Activated gamma-delta T cell treated with Interleukin-2 at 50 U/mL for 16 hours (primary cell): ENCODE results near the gene STOX2.

Experiments used
- DNase-seq: peaks from one replicate; pipeline ENCODE4 v3.0.0-alpha.2; 2020

The STOX2 gene, protein sequence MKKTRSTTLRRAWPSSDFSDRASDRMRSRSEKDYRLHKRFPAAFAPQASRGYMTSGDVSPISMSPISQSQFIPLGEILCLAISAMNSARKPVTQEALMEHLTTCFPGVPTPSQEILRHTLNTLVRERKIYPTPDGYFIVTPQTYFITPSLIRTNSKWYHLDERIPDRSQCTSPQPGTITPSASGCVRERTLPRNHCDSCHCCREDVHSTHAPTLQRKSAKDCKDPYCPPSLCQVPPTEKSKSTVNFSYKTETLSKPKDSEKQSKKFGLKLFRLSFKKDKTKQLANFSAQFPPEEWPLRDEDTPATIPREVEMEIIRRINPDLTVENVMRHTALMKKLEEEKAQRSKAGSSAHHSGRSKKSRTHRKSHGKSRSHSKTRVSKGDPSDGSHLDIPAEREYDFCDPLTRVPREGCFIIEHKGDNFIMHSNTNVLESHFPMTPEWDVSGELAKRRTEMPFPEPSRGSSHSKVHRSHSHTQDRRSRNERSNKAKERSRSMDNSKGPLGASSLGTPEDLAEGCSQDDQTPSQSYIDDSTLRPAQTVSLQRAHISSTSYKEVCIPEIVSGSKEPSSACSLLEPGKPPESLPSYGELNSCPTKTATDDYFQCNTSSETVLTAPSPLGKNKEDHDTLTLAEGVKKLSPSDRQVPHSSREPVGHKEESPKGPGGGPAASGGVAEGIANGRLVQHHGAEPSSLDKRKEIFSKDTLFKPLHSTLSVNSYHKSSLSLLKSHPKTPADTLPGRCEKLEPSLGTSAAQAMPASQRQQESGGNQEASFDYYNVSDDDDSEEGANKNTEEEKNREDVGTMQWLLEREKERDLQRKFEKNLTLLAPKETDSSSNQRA (N-terminal part only)

DNA sequence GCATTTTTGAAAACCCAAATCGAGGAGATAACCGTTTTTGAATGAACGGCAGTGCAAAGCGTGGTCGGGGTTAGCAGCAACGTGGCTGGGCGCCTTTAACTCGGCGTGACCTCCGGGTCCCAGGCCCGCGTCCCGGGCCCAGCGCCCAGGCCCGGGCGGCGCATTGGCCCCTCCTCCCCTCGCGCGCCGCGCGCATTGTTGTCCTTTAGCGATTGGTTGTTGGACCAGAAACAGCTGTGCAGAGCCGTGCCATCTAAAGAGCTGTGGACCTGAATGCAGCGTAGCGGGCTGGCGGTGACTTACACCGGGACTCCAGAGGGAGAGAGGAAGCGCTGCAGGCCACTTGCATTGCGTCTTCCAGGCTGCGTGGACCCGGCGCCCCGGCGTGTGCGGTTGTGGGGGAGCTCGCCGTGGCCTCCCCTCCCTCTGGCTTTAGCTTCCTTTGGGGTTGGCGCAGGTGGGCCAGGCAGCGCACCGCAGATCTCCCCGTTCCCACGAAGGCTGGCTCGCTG, at the start of gene STOX2:
Gene STOX2 (plus strand): TSS at position 227 of the 512 bp plus-strand sequence. CDS start 1,484 bp downstream, outside the sequence.
- DNase-seq: no peak

DNA sequence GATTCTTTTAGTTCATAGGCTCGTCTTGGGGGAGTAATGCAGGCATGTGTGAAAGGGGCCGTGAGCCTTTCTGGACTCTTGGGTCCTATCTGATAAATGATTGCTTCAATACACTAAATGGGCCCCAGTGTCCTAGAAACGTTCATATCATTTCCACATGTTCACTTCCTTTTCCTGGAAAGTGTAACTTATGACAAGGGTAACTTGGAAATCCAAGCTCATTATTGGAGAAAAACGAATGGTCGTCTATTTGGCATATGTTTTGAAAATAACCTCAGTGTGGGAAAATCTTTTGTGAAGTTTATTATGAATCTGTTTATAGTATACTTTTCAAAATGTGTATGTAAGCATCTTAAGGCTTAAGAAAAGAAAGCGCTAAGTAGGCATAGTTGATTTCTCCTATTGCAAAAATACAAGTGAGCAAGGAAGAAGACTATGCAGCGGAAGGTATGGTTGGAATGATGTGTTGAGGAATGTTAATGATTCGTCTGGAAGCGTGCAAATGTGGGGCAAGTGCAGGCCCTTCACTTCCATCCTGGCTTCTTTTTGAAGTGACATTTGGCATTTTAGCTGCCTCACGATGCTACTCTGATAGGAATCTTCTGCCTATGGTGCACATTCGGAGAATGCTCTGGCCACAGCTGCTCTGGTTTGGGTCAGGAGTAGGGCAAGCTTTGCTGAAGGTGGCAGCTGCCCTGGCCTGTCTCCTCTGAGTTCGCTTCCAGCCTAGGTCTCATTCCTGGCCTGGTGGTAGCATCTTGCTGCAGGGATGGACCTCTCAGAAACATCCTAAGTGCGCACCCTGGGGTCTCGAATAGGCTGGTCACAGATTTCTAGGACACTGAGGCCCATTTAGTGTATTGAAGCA, 49.5 kb upstream of the STOX2 start:
- no peak for DNase-seq

DNA sequence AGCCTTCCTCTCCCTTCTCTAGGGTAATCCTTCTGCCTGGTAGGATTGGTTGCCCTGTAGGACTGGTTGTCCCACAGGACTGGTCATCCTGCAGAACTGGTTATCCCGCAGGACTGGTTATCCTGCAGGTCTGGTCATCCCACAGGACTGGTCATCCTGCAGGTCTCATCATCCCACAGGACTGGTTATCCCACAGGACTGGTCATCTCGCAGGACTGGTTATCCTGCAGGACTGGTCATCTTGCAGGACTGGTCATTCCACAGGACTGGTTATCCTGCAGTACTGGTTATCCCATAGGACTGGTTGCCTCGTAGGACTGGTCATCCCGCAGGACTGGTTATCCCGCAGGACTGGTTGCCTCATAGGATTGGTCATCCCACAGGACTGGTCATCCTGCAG, 48.1 kb upstream of the STOX2 start:
- DNase-seq: no peak

DNA sequence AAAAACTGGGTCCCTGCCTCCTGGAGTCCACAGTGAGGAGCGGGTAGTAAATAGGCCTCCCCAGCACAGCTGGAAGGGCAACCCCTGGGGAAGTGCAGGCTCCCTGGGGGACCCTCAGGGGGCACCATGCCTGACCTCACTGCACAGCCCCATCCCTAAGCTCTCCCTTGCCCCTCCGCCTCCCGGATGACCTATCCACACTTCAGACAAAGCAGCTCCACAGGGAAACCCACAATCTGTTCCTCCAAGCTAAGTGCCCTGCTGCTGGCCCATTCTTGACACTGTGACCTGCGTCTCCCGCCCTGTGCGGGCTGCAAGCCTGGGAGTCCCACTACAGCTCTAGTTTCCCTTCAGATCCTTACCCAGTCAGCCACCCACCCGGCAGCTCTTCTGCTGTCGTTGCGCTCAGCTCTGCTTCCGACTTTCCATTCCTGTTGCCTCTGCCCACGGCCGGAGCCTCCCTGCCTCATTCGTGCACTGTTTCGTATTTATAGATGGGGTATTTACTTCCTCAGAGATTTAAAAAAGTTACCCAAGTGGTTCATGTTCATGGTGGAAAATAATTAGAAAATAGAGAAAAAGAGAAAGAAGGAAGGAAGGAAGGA, 47.0 kb upstream of the STOX2 start:
- no peak for DNase-seq

DNA sequence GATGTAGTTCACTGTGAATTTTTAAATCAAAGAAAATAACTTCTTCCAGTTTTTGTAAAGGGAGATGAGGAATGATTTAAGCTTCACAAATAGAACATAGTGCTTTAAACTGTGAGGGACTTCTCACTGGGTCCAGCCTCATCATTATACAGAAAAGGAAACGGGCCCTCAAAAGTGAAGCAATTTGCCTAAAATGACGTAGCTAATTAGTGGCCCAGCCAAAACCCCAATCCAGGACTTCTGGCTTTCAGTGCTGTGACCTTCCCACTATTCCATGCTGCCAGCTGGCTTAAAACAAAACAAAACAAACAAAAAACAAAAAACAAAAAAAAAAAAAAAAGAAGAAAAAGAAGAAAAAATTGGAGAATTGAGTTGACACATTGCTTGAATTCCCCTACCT, 45.0 kb upstream of the STOX2 start:
- DNase-seq: no peak

DNA sequence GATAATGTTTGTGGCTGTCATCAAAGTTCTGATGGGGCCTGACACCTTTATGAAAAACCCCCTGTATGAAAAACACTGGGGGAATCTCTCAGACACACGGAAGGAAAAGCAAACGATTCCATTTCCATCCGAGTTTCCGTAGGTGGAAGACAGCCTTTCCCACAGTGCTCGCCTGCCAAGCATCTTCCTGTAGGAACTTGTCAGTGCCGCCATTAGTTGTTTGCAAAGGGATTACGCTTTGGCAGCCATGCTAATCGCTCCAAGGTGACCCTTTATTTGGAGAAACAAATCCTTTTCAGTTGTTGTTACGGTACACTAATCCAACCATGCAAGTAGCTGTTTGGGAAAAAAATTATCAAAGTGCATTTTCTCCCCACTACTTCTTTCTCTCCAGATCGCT, 44.4 kb upstream of the STOX2 start:
- no peak for DNase-seq

DNA sequence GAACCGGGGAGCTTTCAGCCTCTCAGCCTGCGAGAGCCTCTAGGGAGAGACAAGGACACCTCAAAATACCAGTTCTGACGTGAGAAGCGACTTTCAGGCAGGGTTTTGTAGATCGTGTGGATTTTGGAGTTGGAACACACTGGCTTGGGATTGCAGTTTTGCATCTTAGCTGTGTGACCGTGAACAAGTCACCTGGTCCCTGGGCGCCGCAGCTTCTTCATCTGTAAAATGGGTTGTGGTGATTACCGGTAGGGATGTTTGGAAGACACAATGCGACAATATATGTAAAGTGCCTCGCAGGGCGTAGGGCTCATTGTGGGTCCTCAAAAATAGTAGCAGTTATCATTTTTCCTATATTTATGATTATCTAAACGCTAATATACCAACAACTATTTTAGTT, 43.7 kb upstream of the STOX2 start:
- no peak for DNase-seq

DNA sequence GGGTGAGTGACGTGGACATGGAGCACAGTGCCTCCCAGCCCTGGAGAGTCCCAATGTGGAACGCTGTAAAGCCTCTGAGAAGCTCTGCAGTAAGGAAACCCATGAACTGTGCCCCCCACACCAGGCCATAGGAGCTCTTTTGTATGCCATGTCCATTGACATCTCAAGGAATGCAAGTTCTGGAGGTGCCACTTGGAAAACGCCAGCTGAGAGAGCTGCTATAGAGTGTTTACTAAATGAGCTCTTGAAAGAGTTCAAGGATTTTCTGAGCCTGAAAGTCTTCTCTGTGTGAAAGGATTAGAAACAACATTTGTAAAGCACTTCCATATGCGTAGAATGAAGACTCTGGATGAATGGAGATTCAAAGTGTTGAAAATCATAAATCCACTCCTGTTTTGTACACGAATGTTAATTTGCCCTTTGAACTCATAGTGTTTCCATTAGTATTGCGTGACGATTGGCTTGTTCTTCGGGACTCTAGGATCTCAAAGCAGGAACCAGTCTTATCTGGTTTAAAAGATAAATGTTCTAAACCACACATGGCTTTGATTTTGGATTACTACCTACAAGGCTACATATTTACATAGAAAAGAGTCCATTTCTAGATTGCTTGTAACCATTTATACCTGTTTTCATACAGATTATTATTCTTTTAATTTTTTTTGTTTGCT, 41.8 kb upstream of the STOX2 start:
- DNase-seq: no peak

DNA sequence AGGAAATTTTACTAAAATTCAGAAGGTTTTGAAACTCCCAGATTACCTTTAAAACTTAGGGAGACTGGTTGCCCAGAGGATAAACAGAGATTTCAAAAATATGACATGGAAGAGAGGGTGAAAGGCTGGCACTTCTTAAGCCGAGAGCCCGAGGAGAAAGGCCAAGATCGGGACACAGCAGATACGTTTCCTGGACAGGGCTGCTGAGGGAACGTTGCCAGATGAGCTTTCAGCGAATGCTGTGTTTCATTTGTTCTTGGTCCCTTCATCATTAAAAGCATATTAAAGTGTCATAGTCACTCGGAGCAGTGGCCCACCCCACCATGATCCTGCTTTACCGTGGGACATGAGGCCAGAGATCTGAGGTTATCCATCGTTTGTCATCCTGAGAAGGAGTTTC, 37.9 kb upstream of the STOX2 start:
- no peak for DNase-seq

DNA sequence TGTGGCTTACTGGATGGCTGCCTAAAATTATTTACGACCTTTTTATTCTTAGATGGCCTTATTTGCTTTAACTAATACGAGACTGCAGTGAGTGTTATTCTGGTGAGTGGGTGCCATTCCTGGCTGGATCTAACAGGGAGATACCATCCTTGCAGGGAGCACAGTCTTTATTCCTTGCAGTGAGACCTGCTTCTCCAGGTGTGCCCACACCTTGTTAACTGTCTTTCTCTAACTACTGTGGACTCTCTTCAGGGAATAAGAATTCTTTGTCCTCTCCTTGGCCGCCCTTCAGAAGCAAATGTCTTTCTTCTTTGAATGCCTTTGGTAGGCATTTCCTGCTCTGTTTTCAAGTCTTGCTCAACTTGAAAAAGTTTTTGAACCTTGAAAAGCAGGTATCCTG, 34.1 kb upstream of the STOX2 start:
- DNase-seq: no peak

DNA sequence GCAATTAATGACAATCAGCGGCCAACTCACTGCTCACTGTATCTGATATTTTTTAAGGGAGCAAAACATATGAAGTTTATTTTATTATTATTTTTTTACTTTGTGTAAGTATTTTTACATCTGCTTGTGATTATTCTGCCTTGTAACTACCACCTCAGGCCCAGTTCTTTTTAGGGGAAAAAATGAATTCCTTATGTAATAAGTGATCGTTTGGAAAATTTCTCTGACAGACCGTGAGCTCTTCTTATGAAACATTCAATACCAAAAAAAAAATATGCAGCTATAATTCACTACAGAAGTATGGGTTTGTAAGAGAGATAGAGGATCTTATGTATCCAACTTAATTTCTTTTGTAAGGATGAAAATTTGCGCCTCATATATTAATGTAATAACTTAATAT, 33.5 kb upstream of the STOX2 start:
- no peak for DNase-seq

DNA sequence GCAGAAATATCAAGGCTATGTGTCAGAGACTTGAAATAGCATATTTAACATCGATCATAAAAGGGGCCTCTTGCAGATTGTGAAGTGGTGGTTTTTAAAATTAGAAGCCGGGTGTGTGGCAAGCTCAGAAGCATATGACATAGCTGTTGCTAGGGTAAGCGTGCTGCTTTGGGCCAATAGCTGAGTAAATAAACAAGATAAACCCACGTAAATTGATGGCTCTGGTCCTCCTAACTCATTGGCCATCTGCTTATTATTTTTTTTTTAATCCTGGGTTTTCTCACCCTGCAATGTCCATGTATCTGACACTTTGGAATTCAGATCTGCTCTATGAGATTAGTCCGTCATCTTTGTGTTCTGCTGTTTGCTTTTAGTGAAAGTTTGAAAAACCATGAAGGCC, 32.6 kb upstream of the STOX2 start:
- DNase-seq: no peak

DNA sequence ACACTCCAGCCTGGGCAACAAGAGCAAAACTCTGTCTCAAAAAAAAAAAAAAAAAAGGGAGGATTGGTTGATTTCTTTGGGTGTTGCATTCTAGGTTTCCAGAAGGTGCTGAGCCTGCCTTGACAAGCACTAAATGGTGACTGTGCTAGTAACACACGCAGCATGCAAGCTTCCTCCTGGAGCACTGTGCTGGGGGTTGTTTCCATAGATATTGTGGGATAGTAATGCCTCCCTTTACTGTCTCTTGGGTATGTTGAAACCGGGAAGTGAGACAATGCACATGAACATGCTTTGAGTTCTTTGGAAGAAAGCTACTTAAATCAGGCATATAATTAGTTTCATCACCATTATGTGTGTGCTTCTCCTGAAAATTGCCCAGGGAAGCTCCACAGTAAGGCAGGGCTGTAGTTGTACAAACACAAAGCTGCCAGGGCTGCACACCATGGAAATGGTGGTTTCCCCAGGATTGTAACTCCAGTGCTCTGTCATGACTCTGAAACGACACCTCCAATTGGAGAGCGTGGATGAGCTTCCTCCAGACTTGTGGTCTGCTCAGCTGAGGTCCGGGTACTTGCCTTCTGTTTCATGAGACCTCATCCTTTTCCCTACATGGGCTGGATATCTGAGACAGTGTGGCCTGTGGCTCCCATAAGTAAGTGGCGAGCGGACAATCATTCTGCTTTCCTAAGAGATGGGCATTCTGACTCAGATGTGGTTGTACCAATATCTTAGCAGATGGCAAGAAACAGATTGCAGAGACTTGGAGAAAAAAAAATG, 31.5 kb upstream of the STOX2 start:
- DNase-seq: no peak

DNA sequence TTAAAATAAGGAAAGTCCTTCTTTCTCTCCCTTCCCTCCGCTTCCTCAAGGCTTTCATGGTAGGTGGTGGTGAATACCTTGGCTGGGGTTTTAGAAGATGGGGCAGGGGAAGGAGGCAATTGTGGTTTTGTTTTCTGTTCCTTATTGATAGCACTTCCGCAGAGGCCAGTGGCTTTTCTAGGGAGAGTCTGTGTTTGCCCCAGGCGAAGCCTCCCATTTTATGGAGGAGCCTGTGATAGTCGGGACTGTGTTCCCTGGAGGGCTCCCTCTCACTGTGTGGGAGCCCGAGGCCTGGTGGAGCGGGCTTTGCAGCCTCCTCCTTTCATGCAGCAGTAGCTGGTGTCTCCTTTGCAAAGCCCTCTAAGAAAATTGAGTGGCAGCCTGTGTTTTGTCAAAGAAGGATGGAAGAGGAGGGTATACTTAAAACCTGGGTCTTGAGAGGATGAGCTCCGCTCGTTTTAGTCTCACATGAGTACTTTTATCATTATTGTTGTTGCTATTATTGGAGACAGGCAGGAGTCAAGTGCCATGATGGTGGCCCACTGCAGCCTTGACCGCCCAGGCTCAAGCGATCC, 29.8 kb upstream of the STOX2 start:
- no peak for DNase-seq

DNA sequence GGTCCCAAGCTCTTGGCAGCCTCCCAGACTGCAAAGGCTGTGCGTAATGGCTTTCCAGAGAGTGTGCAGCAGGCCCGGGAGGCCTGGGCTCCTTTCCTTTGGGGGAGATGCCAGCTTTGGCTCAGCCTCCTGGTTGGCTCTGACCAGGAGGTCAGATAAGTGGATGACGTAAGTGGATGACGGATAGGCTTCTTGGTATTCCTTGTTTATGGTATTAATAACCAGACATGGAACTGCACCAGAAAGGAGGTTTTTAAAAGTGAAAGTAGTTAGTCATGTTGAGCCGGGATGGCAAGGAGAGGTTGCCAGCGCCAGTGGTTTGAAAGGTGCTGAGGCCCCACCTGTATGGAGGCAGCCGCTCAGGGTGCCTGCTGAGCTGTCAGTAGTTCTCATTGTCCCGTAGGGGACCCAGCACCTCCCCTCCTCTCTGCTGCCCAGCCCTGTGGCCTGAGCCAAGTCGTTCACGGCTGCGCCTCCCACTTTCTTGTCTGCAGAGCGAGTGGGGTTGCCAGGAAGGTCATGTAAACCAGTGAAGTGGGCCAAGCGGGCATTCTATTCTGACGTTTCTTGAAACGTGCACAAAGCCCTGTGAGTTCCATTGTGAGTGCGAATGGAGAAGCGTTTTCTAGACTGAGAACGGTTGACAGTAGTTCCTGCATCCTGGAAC, 28.7 kb upstream of the STOX2 start:
- no peak for DNase-seq

DNA sequence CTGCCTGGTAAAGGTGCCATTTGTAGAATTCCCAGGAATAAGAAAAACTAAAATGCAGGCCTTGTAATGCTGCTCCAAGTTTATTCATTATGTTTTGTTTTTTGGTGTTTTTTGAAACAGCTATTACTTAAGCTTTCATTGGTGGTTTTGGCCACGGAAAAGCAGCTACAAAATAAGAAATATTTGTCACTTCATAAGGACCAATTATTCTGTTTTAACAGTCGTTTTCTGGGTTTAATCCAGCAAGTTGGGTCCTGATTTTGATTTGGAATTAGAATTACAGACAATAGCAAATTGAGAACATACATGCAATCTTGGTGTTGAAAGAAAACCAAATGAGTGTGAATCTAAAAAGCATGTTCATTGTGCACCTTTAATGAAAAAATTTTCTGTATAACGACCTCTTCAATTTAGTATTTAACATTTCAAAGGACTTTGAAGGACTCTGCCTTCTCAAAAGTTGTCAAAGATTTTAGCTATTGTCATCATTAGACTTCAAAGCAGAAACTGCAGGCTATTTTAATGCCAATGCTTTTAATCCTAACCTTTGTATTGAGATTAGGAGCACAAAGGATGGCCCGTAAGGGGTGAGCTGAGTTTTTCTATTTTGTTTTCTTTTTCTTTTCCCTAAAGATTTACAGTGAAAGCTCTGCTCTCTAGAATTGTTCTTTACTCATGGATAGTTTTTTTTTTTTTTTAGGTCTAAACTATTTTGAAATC, 26.7 kb upstream of the STOX2 start:
- no peak for DNase-seq

DNA sequence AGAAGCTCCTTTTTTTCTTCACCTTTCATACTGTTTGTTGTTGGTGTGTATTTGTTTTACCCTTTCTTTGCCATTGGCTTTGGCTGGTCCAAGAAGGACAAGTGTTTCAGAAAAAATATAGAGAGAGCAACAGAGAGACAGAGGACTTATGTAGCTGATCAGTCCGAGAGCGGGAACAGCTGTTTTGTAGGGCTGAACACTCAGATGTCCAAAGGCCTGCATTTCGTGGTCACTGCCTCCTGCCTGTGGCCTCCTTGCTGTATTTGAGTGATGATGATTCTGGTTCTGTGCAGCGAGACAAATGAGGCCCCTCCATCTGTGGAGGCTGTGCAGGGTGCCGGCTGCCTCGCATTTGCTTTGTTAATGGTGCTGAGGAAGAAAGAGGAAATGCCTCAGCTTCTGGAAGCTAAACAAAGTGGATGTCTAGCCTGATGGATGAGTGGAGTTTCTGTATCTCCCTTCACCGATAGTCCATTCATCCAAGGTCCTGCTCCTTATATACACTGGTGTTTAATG, 19.8 kb upstream of the STOX2 start:
- DNase-seq: no peak

DNA sequence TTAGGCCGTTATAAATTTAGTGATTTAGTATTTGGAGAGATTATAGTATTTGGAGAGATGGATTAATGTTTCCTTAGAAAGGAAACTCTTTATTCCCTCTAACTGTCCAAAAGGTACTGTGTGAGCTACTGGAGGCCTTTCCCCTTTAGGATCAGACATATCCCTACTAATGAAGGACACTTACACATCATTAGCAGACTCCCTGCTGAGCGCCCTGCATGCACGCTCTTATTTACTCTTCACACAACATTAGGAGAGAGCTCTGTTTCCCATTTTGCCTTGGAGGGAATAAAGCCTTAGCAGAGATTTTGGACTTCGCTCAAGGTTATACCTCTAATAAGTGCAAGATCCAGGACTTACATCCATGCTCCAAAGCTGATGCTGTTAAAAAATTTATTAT, 17.8 kb upstream of the STOX2 start:
- no peak for DNase-seq

DNA sequence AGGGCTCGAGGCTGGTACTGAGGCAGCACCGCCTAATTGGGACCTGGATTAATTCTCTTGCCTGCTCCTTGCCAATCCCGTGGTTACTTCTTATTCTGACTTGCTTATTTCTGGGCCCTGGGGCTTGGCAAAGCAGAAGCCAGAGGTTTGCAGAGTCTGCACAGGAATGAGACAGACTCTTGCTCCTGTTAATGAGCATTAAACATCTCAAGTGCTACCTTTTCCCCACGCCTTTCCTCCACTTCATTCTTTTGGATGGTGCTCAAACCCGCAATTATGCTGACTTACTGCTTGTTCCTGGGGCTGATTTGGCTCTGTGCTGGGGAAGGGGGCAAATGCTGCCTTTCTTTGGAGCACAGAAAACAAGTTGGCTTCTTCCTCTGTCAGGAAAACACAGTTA, 16.5 kb upstream of the STOX2 start:
- DNase-seq: no peak
